ENCODE measurements around the gene RNGTT. TPM values are rescaled to one million over a fixed set of nuclear protein-coding genes. Genes with fewer than 3 reads are reported as not detected.
A peak's percentile ranks its signal among the peaks of the same experiment; 100 is the strongest.
"Not testable (repeated sequence)": the region's sequence is repeated elsewhere in the genome, so short reads cannot be mapped to it uniquely, and the experiment has no call there.

Gene RNGTT
- total RNA-seq, 1 donor: 24.9 TPM

DNA sequence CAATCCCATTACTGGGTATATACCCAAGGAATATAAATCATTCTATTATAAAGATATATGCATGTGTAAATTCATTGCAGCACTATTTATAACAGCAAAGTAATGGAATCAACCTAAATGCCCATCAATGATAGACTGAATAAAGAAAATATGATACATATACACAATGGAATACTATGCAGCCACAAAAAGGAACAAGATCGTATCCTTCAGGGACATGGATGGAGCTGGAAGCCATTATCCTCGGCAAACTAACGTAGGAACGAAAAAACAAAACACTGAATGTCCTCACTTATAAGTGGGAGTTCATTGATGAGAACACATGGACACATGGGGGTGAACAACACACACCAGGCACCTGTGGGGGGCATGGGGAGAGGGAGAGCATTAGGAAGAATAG lies 156.7 kb downstream of the RNGTT start:
- no peak overlapping the region for H3K4me3 ChIP-seq (ENCODE audit: low read depth, low read length)
- TF ChIP-seq, protein P1, sequence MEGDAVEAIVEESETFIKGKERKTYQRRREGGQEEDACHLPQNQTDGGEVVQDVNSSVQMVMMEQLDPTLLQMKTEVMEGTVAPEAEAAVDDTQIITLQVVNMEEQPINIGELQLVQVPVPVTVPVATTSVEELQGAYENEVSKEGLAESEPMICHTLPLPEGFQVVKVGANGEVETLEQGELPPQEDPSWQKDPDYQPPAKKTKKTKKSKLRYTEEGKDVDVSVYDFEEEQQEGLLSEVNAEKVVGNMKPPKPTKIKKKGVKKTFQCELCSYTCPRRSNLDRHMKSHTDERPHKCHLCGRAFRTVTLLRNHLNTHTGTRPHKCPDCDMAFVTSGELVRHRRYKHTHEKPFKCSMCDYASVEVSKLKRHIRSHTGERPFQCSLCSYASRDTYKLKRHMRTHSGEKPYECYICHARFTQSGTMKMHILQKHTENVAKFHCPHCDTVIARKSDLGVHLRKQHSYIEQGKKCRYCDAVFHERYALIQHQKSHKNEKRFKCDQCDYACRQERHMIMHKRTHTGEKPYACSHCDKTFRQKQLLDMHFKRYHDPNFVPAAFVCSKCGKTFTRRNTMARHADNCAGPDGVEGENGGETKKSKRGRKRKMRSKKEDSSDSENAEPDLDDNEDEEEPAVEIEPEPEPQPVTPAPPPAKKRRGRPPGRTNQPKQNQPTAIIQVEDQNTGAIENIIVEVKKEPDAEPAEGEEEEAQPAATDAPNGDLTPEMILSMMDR (IDR thresholded peaks at IDR 0.05; ENCODE audit: insufficient read depth, low read length): no peak
- DNase-seq (ENCODE audit: low read depth): no peak

DNA sequence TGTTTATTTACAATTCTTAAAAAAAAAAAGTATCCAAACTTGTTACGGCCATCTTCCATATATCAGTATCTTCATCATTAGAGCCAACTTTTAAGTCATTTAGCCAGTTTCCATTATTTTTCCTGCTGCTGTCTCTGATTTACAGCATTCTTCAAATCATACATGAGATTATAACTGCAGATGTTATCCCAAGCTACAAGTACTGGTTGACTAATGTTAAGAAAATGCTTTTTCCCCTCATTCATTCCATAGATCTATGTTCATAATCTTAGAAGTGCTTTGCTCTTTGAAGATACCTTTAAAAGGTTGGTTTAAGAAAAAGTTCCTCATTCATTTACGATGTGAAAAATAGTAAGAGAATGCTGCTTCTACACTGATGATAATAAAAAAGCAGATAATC lies 158.7 kb downstream of the RNGTT start:
- no peak overlapping the region for H3K4me3 ChIP-seq (ENCODE audit: low read depth, low read length)
- TF ChIP-seq, protein P1 (IDR thresholded peaks at IDR 0.05; ENCODE audit: insufficient read depth, low read length): no peak
- DNase-seq (ENCODE audit: low read depth): peak; percentile 24

DNA sequence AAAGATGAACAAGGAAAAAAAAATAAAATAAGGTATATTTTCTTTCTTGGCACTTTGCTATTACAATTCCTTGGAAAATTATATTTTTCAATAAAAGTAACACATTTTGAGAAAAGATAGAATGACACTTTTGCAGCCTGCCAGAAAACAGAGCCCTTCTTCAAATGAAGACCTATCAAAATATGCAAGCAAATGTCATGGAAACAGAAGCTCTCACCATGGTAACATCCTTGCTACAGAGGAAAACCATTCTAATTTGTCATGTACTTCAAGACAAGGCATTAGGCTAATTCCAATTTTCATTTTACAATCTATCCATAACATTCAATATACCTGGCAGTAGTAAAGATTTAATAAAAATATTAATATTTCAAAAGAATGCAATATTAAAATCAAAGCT lies 177.9 kb downstream of the RNGTT start:
- TF ChIP-seq, protein P1 (IDR thresholded peaks at IDR 0.05; ENCODE audit: insufficient read depth, low read length): no peak
- DNase-seq (ENCODE audit: low read depth): no peak
- no peak overlapping the region for H3K4me3 ChIP-seq (ENCODE audit: low read depth, low read length)

DNA sequence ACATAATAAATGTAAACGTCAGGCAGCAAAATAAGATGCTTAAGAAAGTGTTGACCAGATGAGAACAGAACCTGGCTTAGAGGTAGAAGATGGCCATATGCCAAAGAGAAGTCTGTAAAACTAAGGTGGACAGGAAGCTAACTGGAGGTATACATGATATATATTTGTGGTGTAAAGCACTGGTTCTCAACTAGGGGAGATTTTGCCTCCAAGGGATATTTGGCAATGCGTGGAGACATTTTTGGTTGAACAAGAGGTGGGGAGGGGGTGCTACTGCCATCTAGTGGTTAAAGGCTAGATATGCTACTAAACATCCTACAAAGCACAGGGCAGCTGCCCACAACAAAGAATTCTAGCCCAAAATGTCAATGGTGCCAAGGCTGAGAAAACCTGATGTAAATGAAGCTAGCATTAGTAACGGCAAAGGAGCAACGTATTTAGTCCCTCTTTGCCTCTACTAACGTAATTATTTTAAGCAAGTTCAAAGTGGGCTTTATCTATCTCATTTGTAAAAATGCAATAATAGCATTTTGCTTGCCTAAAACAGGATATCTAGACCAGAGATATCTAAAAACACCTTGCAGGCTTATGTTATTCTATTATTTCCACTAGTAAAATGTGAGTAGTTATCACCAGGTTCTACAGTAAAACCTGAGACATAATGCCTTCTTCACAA lies 182.6 kb downstream of the RNGTT start:
- TF ChIP-seq, protein P1 (IDR thresholded peaks at IDR 0.05; ENCODE audit: insufficient read depth, low read length): peak; percentile 92
- no peak overlapping the region for H3K4me3 ChIP-seq (ENCODE audit: low read depth, low read length)
- peak; percentile 84 for DNase-seq (ENCODE audit: low read depth)

DNA sequence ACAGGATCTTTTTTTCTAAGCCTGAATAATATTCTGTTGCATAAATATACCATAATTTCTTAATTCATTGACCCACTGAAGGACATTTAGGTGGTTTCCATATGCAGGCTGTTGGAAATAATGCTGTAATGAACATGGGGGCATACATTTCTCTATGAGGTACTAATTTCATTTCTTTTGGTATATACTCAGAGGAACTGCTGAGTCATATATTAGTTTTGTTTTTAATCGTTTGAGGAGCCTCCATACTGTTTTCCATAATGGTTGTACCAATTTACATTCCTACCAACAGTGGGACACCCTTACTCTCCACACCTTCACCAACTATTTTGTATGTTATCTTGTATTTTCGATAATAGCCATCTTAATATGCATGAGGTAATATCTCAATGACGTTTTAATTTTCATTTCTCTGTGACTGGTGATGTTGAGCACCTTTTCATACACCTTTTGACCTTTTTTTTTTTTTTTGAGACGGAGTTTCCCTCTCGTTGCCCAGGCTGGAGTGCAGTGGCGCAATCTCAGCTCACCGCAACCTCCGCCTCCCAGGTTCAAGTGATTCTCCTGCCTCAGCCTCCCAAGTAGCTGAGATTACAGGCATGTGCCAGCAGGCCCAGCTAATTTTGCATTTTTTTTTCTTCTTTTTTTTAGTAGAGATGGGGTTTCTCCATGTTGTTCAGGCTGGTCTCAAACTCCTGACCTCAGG lies 187.4 kb downstream of the RNGTT start:
- TF ChIP-seq, protein P1 (IDR thresholded peaks at IDR 0.05; ENCODE audit: insufficient read depth, low read length): no peak
- no peak for DNase-seq (ENCODE audit: low read depth)
- no peak overlapping the region for H3K4me3 ChIP-seq (ENCODE audit: low read depth, low read length)

DNA sequence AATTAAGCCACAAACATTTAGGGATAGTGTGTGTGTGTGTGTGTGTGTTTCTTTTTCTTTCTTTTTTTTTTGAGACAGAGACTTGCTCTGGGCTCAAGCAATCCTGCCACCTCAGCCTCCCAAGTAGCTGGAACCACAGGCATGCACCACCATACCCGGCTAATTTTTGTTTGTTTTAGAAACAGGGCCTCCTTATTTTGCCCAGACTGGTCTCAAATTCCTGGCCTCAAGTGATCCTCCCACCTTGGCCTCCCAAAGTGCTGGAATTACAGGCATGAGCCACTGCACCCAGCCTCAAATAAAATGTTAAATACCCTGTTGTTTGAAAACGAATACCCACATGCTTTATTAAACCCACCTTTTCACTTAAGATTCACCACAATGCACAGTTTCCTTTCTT lies 195.3 kb downstream of the RNGTT start:
- DNase-seq (ENCODE audit: low read depth): not testable (repeated sequence)

DNA sequence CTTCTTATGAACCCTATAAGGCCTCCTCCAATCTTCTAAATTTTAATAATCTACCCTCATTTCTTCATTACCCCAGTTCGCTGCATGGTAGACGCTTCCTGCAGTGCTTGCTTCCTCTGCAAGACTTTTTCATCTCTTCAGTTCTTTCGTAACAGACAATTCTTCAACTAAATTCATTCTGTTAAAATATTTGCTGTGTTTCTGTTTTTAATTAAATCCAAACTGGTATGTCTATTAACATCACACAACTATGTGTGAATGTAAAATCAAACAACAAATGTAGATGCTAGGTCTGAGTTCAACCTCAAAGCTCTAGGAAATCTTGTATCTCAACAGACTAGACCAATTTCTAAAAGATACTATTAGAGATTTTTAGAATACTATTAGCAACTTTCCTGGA lies 199.3 kb downstream of the RNGTT start:
- no peak overlapping the region for H3K4me3 ChIP-seq (ENCODE audit: low read depth, low read length)
- TF ChIP-seq, protein P1 (IDR thresholded peaks at IDR 0.05; ENCODE audit: insufficient read depth, low read length): no peak
- DNase-seq (ENCODE audit: low read depth): no peak

More for the DNA sequence above, 195.3 kb downstream of the RNGTT start:
- not testable (repeated sequence) for H3K4me3 ChIP-seq (ENCODE audit: low read depth, low read length)

Measured in fibroblast of the aortic adventitia (primary cell).